ENCODE data around the gene FOXL2.

The FOXL2 gene

GRCh38 chr3:138972941-138973340 is 26.0 kb upstream of the FOXL2 start:
- no peak overlapping the region for H3K9ac ChIP-seq (ENCODE audit: low read length)
- TF ChIP-seq EZH2phosphoT487 (IDR thresholded peaks at IDR 0.05; ENCODE audit: low read depth) (no peak), CTCF (IDR thresholded peaks at IDR 0.05; ENCODE audit: low read depth, low read length) (no peak)

GRCh38 chr3:138971766-138972320 is 24.9 kb upstream of the FOXL2 start:
- H2AFZ ChIP-seq (ENCODE audit: low read depth, low read length): no peak overlapping the region
- no peaks in the 10 kb centered on the region for H3K36me3 ChIP-seq (replicated peaks; ENCODE audit: low read depth, low read length)
- H3K79me2 ChIP-seq (ENCODE audit: low read length): no peaks in the 10 kb centered on the region
- H3K27ac ChIP-seq (ENCODE audit: low read length): no peak overlapping the region
- H3K27me3 ChIP-seq (ENCODE audit: low read depth, low read length): no peaks in the 10 kb centered on the region
- no peak for TF ChIP-seq CTCF (IDR thresholded peaks at IDR 0.05; ENCODE audit: low read depth, low read length)
- TF ChIP-seq EZH2phosphoT487 (IDR thresholded peaks at IDR 0.05; ENCODE audit: low read depth): no peak
- H3K9me3 ChIP-seq (ENCODE audit: insufficient read depth, low read length): no peaks in the 10 kb centered on the region
- no peak overlapping the region for H3K4me3 ChIP-seq (ENCODE audit: low read length)
- H3K4me2 ChIP-seq (ENCODE audit: low read length): no peak overlapping the region
- no peaks in the 10 kb centered on the region for H4K20me1 ChIP-seq (ENCODE audit: insufficient read depth, low read length)
- H3K4me1 ChIP-seq (ENCODE audit: low read length): no peaks in the 10 kb centered on the region
- no peak overlapping the region for H3K9ac ChIP-seq (ENCODE audit: low read length)

More at GRCh38 chr3:138972941-138973340, 26.0 kb upstream of the FOXL2 start:
- Histone ChIP-seq H3K4me3 (ENCODE audit: low read length) (no peak overlapping the region), H3K36me3 (replicated peaks; ENCODE audit: low read depth, low read length) (no peaks in the 10 kb centered on the region), H3K4me1 (ENCODE audit: low read length) (no peaks in the 10 kb centered on the region), H3K9me3 (ENCODE audit: insufficient read depth, low read length) (no peaks in the 10 kb centered on the region), H3K4me2 (ENCODE audit: low read length) (no peak overlapping the region), H3K27ac (ENCODE audit: low read length) (no peak overlapping the region), H2AFZ (ENCODE audit: low read depth, low read length) (no peak overlapping the region), H4K20me1 (ENCODE audit: insufficient read depth, low read length) (no peaks in the 10 kb centered on the region), H3K27me3 (ENCODE audit: low read depth, low read length) (no peaks in the 10 kb centered on the region), H3K79me2 (ENCODE audit: low read length) (no peaks in the 10 kb centered on the region)

- H3K9ac ChIP-seq (ENCODE audit: low read length): no peak overlapping the region
- no peaks in the 10 kb centered on the region for H3K27me3 ChIP-seq (ENCODE audit: low read depth, low read length)
- peaks cover 7% of the 10 kb centered on the region; the same call in 1 of the 2 replicates for H3K9me3 ChIP-seq (ENCODE audit: insufficient read depth, low read length)
- H3K4me3 ChIP-seq (ENCODE audit: low read length): no peak overlapping the region
- TF ChIP-seq EZH2phosphoT487 (IDR thresholded peaks at IDR 0.05; ENCODE audit: low read depth) (no peak), CTCF (IDR thresholded peaks at IDR 0.05; ENCODE audit: low read depth, low read length) (no peak)
- H3K4me1 ChIP-seq (ENCODE audit: low read length): no peaks in the 10 kb centered on the region
- no peaks in the 10 kb centered on the region for H4K20me1 ChIP-seq (ENCODE audit: insufficient read depth, low read length)
- H3K36me3 ChIP-seq (replicated peaks; ENCODE audit: low read depth, low read length): no peaks in the 10 kb centered on the region
- H3K4me2 ChIP-seq (ENCODE audit: low read length): no peak overlapping the region
- no peak overlapping the region for H2AFZ ChIP-seq (ENCODE audit: low read depth, low read length)
- no peaks in the 10 kb centered on the region for H3K79me2 ChIP-seq (ENCODE audit: low read length)
- no peak overlapping the region for H3K27ac ChIP-seq (ENCODE audit: low read length)
Measured at GRCh38 chr3:138964923-138965322, 18.0 kb upstream of the FOXL2 start.

- no peaks in the 10 kb centered on the region for H3K36me3 ChIP-seq (replicated peaks; ENCODE audit: low read depth, low read length)
- H3K27me3 ChIP-seq (ENCODE audit: low read depth, low read length): no peaks in the 10 kb centered on the region
- no peaks in the 10 kb centered on the region for H4K20me1 ChIP-seq (ENCODE audit: insufficient read depth, low read length)
- H3K79me2 ChIP-seq (ENCODE audit: low read length): no peaks in the 10 kb centered on the region
- no peak overlapping the region for H3K4me2 ChIP-seq (ENCODE audit: low read length)
- no peak overlapping the region for H3K4me3 ChIP-seq (ENCODE audit: low read length)
- H3K27ac ChIP-seq (ENCODE audit: low read length): no peak overlapping the region
- H3K9me3 ChIP-seq (ENCODE audit: insufficient read depth, low read length): peaks cover 7% of the 10 kb centered on the region; the same call in 1 of the 2 replicates
- TF ChIP-seq CTCF (IDR thresholded peaks at IDR 0.05; ENCODE audit: low read depth, low read length): no peak
- TF ChIP-seq EZH2phosphoT487 (IDR thresholded peaks at IDR 0.05; ENCODE audit: low read depth): no peak
- no peak overlapping the region for H2AFZ ChIP-seq (ENCODE audit: low read depth, low read length)
- H3K9ac ChIP-seq (ENCODE audit: low read length): no peak overlapping the region
- H3K4me1 ChIP-seq (ENCODE audit: low read length): no peaks in the 10 kb centered on the region
Measured at GRCh38 chr3:138964264-138964663, 17.3 kb upstream of the FOXL2 start.

Measured in OCI-LY3 (cell line).